Measurements from ENCODE around the gene SUGCT.

- TF ChIP-seq CTCF (conservative IDR thresholded peaks at IDR 0.05 in 1 of 2, IDR thresholded peaks at IDR 0.05 in 1 of 2; ENCODE audit: extremely low read depth in 1 of 2, insufficient read depth in 1 of 2, low read depth in 1 of 2, low read length in 2 of 2) (no peak), EZH2 (IDR thresholded peaks at IDR 0.05; ENCODE audit: borderline replicate concordance, low read length) (no peak)
Observed at GRCh38 chr7:40634118-40634517, 499.3 kb downstream of the SUGCT start.
